Epithelial cell of proximal tubule (primary cell): ENCODE results near the gene DST. TPM values are rescaled to one million over a fixed set of nuclear protein-coding genes. Genes with fewer than 3 reads are reported as not detected.

Experiments
- DNase-seq: peaks from one replicate; pipeline ENCODE4 v3.0.0-alpha.2; 2011; ENCODE audit warnings: low read depth
- H3K4me3 ChIP-seq: 2 replicates; pipeline ENCODE4 v1.5.1; 2011; ENCODE audit warnings: low read depth, mild to moderate bottlenecking, low read length
- total RNA-seq: library from RNA; depleted of rRNA; stranded (reverse); fragments of >200 nt; gene quantifications from 2 replicates; pipeline ENCODE4 v1.2.3, GENCODE V29; 2015
- TF ChIP-seq, protein P1 (sequence below): conservative IDR thresholded peaks from 2 replicates; pipeline ENCODE4 v1.5.1; 2012; ENCODE audit warnings: low read depth, mild to moderate bottlenecking, low read length

DST gene
- total RNA-seq, 1 donor from 2014 or later = 97.7 TPM

DNA sequence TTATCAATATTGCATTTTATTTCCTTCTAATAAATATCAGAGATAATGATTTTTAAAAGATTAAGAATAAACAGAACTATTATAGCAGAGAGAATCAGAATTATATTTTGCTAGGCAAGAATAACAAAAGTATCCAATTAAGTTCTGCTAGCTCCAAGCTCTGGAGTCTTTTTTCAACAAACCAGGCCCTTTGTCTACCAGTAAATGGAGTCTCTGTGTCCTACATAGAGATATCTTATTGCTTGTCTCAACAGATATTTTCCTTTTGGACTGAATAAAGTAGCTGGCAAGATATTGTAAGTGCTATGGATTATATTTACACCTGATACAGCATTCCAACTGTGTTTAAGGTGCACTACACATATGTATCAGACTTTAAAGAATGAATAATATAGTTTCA is 107.1 kb downstream of the DST start:
- DNase-seq = no peak
- no peak overlapping the region for H3K4me3 ChIP-seq
- TF ChIP-seq, protein P1, sequence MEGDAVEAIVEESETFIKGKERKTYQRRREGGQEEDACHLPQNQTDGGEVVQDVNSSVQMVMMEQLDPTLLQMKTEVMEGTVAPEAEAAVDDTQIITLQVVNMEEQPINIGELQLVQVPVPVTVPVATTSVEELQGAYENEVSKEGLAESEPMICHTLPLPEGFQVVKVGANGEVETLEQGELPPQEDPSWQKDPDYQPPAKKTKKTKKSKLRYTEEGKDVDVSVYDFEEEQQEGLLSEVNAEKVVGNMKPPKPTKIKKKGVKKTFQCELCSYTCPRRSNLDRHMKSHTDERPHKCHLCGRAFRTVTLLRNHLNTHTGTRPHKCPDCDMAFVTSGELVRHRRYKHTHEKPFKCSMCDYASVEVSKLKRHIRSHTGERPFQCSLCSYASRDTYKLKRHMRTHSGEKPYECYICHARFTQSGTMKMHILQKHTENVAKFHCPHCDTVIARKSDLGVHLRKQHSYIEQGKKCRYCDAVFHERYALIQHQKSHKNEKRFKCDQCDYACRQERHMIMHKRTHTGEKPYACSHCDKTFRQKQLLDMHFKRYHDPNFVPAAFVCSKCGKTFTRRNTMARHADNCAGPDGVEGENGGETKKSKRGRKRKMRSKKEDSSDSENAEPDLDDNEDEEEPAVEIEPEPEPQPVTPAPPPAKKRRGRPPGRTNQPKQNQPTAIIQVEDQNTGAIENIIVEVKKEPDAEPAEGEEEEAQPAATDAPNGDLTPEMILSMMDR = no peak

DNA sequence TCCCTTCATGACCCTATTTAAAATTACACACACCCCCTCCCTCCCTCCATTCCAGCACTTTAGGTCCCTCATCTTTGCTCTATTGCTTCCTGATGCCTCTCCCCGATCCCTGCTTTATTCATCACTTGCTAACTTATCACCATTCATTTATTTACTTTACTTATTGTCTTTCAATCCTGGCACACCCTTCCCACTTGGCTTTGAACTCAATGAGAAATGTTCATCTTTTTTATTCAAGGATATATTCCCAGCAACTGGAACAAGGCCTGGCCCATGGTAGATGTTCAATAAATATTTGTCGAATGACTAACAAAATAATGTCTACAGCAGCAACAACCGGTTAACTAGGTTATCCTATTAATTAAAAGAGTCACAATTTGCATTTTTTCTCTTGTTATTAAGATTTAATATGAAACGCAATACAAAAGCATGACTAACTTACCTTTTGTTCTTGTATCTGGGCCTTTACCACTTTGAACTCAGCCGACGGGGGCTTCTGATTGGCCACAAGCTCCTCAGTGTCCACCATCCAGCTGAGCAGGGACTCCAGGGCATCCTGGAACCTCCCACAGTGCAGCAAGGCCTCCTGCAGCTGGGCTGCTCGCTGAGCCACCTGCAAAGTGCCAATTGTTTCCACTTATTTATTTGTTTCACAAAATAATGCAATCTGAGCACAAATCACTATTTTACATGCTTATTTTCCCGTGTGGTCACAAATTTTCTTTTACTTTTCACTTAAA is 107.8 kb downstream of the DST start:
- DNase-seq = no peak
- TF ChIP-seq, protein P1 = no peak
- no peak overlapping the region for H3K4me3 ChIP-seq

- TF ChIP-seq, protein P1 = no peak
- DNase-seq = no peak
- H3K4me3 ChIP-seq = no peak overlapping the region
Measured at GRCh38 chr6:56532766-56533551, 109.7 kb downstream of the DST start.

- DNase-seq = no peak
- H3K4me3 ChIP-seq = no peak overlapping the region
- TF ChIP-seq, protein P1 = no peak
Measured at GRCh38 chr6:56531839-56532595, 110.7 kb downstream of the DST start.

- TF ChIP-seq, protein P1 = no peak
- no peak overlapping the region for H3K4me3 ChIP-seq
- DNase-seq = no peak
Measured at GRCh38 chr6:56529594-56530191, 113.0 kb downstream of the DST start.

GRCh38 chr6:56528412-56528841 is 114.3 kb downstream of the DST start:
- no peak overlapping the region for H3K4me3 ChIP-seq
- TF ChIP-seq, protein P1 = no peak
- DNase-seq = no peak
